HUDEP-2 (cell line): ENCODE results near the gene NEFH.
"Not testable (repeated sequence)": the region's sequence is repeated elsewhere in the genome, so short reads cannot be mapped to it uniquely, and the experiment has no call there.

Experiments used
- DNase-seq, 76 experiments: peaks; one replicate each; lab custom pipeline; 2025; ENCODE audit not compliant: unreplicated experiment in 76 of 76; lab: John Stamatoyannopoulos, UW

The NEFH gene, protein sequence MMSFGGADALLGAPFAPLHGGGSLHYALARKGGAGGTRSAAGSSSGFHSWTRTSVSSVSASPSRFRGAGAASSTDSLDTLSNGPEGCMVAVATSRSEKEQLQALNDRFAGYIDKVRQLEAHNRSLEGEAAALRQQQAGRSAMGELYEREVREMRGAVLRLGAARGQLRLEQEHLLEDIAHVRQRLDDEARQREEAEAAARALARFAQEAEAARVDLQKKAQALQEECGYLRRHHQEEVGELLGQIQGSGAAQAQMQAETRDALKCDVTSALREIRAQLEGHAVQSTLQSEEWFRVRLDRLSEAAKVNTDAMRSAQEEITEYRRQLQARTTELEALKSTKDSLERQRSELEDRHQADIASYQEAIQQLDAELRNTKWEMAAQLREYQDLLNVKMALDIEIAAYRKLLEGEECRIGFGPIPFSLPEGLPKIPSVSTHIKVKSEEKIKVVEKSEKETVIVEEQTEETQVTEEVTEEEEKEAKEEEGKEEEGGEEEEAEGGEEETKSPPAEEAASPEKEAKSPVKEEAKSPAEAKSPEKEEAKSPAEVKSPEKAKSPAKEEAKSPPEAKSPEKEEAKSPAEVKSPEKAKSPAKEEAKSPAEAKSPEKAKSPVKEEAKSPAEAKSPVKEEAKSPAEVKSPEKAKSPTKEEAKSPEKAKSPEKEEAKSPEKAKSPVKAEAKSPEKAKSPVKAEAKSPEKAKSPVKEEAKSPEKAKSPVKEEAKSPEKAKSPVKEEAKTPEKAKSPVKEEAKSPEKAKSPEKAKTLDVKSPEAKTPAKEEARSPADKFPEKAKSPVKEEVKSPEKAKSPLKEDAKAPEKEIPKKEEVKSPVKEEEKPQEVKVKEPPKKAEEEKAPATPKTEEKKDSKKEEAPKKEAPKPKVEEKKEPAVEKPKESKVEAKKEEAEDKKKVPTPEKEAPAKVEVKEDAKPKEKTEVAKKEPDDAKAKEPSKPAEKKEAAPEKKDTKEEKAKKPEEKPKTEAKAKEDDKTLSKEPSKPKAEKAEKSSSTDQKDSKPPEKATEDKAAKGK

DNA sequence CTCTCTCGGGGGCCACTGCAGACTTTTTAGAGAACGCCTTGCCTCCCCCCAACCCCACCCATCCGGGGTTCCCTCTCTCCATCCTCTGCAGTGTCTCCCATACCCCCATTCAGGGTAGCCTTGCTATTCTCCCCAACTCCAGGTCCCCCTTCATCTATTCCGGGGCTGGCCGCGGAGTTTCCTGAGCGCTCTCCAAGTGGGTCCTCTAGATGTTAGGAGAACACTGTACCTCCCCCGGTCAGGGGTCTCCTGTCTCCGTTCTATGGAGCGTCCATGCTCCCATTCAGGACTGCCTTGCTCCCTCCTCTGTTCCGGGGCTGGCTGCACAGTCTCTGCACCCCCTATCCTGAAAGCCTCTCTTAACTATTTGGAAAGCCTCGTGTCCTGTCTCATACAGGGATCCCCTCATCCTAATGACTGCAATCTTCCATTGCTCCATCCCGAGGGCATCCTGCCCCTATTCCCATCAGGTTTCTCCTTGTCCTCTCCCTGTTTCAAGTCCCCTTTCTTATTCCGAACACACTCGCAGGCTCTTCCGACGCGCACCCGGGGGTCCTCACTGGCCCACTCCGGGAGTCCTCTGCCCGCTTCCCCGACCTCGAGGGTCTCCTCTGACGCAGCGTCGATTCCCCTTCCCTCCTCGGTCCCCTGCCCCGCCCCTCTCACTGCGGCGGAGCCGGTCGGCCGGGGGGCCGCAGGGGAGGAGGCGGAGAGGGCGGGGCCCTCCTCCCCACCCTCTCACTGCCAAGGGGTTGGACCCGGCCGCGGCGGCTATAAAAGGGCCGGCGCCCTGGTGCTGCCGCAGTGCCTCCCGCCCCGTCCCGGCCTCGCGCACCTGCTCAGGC lies at the start of gene NEFH:
Gene NEFH, plus strand, starts transcription at position 802 of the 845 bp plus-strand sequence. CDS start 45 bp downstream, outside the sequence.
- DNase-seq: peak in 61 of 76 experiments; percentile 13 to 73 (median 50)

DNA sequence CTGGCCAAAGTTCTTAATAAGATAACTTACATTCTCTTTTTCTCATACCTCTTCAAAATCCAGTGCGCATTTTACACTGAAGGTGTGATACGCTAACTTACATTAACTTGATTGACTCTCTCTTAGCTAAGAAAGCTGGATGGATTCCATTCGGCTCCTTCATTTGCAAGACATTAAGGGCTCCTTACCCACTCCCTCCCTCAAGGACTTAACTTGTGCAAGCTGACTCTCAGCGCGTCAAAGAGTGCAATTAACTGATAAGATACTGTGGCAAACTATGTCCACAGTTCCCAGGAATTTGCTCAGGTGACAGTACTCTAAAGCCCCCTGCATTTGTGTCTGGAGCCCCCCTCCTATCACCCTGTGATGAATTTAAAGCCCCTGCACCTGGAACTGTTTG lies 48.0 kb upstream of the NEFH start:
- DNase-seq: no peak

DNA sequence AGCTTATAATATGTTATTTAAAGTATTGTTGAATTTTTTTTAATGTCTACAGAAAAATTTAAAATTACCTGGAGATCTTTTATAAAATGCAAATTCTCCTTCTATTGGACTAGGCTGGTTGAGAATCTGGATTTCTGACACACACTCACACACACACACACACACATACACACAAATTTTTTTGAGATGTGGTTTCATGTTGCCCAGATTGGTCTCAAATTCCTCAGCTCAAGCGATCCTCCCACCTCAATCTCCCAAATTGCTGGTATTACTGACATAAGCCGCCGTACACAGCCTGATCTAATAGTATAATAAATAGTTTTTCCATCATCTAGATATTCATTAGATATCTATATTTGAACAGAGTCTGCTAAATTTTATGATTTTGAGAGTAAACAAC lies 46.2 kb upstream of the NEFH start:
- DNase-seq: no peak

- no peak for DNase-seq
Observed at GRCh38 chr22:29434288-29434687, 45.7 kb upstream of the NEFH start.

DNA sequence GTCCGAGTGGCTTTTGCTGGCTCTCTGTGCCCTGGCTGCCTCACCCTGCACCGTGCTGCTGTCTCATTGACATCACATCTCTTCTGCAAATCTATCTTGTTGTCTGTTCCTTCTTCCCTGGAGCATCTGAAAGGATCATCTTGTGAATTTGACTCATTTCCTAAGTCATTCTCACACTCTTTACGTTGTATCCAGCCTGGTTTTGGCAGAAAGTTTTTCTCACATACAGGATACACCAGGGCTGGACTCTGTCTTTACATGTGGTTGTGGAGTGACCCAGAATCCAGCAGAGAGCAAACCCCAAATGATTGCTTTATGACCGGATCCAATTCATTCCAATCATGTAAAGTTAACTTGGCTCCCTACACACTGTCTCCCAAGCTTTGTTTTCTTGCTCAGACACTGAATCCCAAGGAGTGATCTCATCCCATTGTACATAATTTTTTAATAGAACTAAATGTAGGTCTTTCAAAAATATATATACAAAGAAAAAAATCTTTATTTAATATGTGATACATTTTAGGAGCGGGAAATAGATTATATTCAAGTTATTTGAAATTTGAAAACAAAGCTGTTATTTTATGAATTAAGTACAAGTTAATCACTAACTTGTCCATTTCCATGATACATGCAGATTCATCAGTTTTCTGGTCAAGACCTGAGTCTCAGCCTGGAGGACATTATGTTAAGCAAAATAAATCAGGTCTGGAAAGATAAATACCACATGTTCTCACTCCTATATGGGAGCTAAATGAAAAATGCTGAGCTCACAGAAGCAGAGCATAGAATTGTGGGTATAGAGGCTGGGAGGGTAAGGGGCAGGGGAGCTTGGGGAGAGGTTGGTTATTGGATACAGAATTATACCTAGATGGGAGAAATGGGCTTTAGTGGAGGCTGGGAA lies 44.5 kb upstream of the NEFH start:
- no peak for DNase-seq

- DNase-seq: not testable (repeated sequence)
Observed at GRCh38 chr22:29438283-29438682, 41.7 kb upstream of the NEFH start, which contains the start of gene RFPL1. TSS of gene RFPL1 (plus strand) at chr22:29438583.

- DNase-seq: no peak
Observed at GRCh38 chr22:29442976-29443375, 37.0 kb upstream of the NEFH start.

GRCh38 chr22:29443452-29443851 lies 36.6 kb upstream of the NEFH start:
- no peak for DNase-seq

- no peak for DNase-seq
Observed at GRCh38 chr22:29443861-29444792, 35.9 kb upstream of the NEFH start.

GRCh38 chr22:29445508-29445907 lies 34.5 kb upstream of the NEFH start:
- DNase-seq: no peak

DNA sequence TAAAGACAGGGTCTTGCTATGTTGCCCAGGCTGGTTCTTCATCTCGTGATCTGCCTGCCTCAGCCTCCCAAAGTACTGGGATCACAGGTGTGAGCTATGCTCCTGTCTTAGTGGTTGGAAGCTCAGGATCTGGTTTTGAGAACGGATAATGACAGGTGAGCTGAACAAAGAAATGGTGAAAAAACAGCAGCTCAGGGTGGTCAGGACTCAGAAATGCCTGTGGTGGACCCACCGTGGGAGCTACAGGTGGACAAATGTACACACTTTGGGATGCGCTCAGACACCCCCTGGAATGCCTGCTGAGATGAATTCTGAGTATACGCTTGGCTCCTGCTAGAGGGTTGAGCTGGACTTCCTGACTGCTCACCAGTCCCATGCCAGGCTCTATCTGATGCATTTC lies 32.1 kb upstream of the NEFH start:
- no peak for DNase-seq

DNA sequence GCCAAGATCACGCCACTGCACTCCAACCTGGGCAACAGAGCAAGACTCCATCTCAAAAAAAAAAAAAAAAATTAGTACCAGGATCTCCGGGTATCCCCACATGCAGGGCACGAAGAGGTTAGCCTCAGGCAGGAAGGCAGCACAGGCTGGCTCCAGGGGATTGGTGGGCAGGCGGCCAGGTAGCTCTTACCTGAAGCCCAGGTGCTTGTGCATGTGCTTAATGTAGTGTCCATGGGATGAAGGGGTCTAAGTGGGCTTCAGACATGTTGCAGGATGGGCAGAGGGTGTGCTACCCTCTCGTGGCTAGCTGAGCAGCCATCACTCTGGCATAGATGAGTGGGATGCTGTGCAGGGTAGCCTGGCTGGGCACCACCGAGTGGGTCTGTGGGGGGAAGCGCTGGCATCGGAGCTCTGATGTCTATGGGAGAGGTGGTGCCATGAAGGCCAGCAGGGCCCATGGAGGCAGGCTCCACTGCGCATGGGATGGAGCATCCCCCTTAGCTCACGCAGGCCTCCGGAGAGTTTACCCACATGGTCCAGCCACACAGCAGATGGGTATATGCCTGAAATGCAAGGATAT lies 30.6 kb upstream of the NEFH start:
- DNase-seq: no peak

- DNase-seq: no peak
Observed at GRCh38 chr22:29450222-29450621, 29.8 kb upstream of the NEFH start.

DNA sequence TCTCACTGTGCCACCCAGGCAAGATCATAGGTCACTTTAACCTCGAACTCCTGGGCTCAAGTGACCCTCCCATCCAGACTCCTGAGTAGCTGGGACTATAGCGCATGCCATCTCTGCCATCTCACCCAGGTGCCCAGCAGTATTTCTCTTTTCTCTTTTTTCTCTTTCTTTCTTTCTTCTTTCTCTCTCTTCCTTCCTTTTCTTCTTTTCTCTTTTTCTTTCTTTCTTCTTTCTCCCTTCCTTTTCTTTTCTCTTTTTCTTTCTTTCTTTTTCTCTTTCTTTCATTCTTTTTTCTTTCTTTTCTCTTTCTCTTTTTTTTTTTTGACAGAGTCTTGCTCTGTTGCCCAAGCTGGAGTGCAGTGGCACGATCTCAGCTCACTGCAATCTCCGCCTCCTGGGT lies 28.2 kb upstream of the NEFH start:
- DNase-seq: no peak

DNA sequence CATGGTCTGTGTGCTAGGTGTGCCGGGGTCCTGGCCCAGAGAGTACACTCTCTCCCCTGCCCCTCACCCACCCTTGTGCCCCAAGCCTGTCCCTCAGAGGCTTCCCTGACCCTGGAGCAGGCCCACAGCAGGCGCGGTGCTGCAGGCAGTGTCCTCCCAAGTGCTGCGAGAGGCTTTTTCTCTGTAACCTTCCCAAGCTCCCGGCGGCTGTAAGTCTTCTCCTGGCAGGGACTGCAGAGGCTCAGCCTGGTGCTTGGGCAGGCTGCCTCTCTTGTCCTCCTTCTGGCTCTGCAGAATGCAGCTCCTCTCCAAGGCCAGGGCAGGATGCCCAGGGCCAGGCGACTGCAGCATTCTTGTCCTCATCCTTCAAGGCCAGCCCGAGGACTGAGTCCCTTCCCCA lies 25.7 kb upstream of the NEFH start:
- DNase-seq: no peak

GRCh38 chr22:29456211-29456671 lies 23.8 kb upstream of the NEFH start:
- DNase-seq: no peak

DNA sequence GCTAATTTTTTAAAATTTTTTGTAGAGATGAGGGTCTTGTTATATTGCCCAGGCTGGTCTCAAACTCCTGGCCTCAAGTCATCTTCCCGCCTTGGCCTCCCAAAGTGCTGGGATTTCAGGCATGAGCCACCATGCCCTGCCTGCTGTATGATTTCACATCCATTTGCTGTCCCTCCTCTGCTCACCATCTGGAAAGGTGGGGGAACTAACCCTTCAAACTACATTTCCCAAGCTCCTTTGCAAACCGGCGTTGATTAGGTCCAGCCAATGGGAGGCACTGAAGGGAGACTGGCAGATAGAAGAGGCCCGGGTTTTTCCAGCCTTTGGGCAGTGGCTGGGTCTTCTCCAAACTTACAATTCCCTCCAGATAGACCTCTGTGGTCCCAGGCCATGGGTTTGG lies 22.3 kb upstream of the NEFH start:
- peak in 20 of 76 experiments; percentile 3 to 31 (median 17) for DNase-seq

DNA sequence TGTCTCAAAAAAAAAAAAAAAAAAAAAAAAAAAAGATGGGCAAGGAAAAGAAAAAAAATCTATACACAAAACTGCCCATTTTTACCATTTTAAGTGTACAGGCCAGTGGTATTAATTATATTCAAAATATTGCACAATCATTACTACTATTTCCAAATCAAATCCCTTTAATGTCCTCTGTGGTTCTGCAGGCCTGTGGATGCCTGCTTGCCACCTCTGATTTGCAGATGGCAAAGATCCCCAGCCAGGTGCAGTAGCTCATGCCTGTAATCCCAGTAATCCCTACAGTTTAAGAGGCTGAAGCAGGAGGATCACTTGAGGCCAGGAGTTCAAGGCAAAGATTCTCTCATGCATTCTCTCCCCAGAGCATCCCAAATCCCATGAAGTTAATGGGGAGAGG lies 21.5 kb upstream of the NEFH start:
- DNase-seq: no peak
